OCI-LY7 (cell line): ENCODE measurements around the gene CBX2.

Source experiments
- CTCF ChIP-seq: fragments of 200-600 bp; sonication (generic); conservative IDR thresholded peaks from 2 replicates; pipeline ENCODE4 v1.5.1; 2014; ENCODE audit warnings: mild to moderate bottlenecking, antibody characterized with exemption, low read length, moderate library complexity, mixed read lengths
- EZH2phosphoT487 ChIP-seq: fragments of 200-600 bp; sonication (generic); IDR thresholded peaks from 2 replicates; pipeline ENCODE4 v1.6.1; 2018; ENCODE audit warnings: low read depth, borderline replicate concordance, mild to moderate bottlenecking, mixed run types, antibody characterized with exemption, low read length, moderate library complexity, mixed read lengths

GRCh38 chr17:79826841-79827578 lies 49.1 kb downstream of the CBX2 start:
- TF ChIP-seq CTCF, result no peak
- TF ChIP-seq EZH2phosphoT487, result no peak
